Esophagus squamous epithelium (tissue), 5 donors: ENCODE measurements around the gene ICAM4. TPM values are rescaled to one million over a fixed set of nuclear protein-coding genes. Genes with fewer than 3 reads are reported as not detected.
A peak's percentile ranks its signal among the peaks of the same experiment; 100 is the strongest.

Source experiments
- DNase-seq: peaks from one replicate; lab custom pipeline; 2025; lab: John Stamatoyannopoulos, UW
- H3K27ac ChIP-seq, 4 donors: fragments of 200-600 bp; sonication (generic); one replicate each; pipeline ENCODE4 v1.5.1; 2016 to 2019; ENCODE audit warnings: mild to moderate bottlenecking in 1 of 4
- H3K27me3 ChIP-seq, 4 donors: fragments of 200-600 bp; sonication (generic); 1 replicate in 3 of 4; 2 replicates in 1 of 4; pipeline versions ENCODE4 v1.5.1 to v1.6.0; 2017 to 2021; ENCODE audit warnings: antibody characterized with exemption in 1 of 4
- H3K36me3 ChIP-seq, 3 donors: fragments of 200-600 bp; sonication (generic); one replicate each; pipeline ENCODE4 v1.5.1; 2016 to 2019
- H3K4me1 ChIP-seq, 3 donors: fragments of 200-600 bp; sonication (generic); one replicate each; pipeline ENCODE4 v1.5.1; 2017 to 2019
- H3K4me3 ChIP-seq, 4 donors: fragments of 200-600 bp; sonication (generic); 1 replicate in 3 of 4; 2 replicates in 1 of 4; pipeline ENCODE4 v1.5.1; 2016 to 2019; ENCODE audit warnings: mild to moderate bottlenecking in 2 of 4, moderate library complexity in 1 of 4
- H3K9me3 ChIP-seq, 3 donors: fragments of 200-600 bp; sonication (generic); one replicate each; pipeline ENCODE4 v1.5.1; 2016 to 2019
- CTCF ChIP-seq, 6 experiments: fragments of 450-650 bp in 4 of 6; fragments of 200-600 bp in 2 of 6; sonication (generic) in 2 of 6; IDR thresholded peaks; one replicate each; pipeline ENCODE4 v1.5.1; 2016 to 2019; ENCODE audit warnings: antibody characterized with exemption in 6 of 6, mild to moderate bottlenecking in 4 of 6, moderate library complexity in 4 of 6
- POLR2A ChIP-seq, 4 donors: fragments of 450-650 bp; IDR thresholded peaks; one replicate each; pipeline ENCODE4 v1.6.1; 2017; ENCODE audit warnings: antibody characterized with exemption in 4 of 4, mild to moderate bottlenecking in 4 of 4, moderate library complexity in 3 of 4
- WGBS, 2 donors: methylation state at CpG; one replicate each; pipeline ENCODE4 v1.1.5; 2018; 5-methylcytosine and 5-hydroxymethylcytosine counted together
- intact Hi-C: fragments of 100-400 bp; cut with DNase I; formaldehyde crosslinking; loops from one replicate; pipeline ENCODE4 v1.15.0; 2022
- total RNA-seq, 4 donors: library from RNA; depleted of rRNA; stranded (reverse); fragments of >200 nt; gene quantifications; one replicate each; pipeline ENCODE4 v1.1.0, GENCODE V29; 2016
- donor health status: DM: yes; HTN: yes; CAD: no.

Gene ICAM4
- total RNA-seq, 4 donors from 2014 or later: 0.29 to 0.76 TPM; not detected in 2

- peak overlapping the region in 2 of 4 donors; percentile 36 to 52 for H3K27ac ChIP-seq
- H3K9me3 ChIP-seq: no peaks in the 10 kb centered on the region
- no peaks in the 10 kb centered on the region for H3K36me3 ChIP-seq
- peaks cover 64 to 100% (median 68%) of the 10 kb centered on the region in 3 donors for H3K4me1 ChIP-seq
- H3K27me3 ChIP-seq: peaks cover 27 to 100% (median 41%) of the 10 kb centered on the region in 4 donors
- DNase-seq: no peak
- intact Hi-C loops: no loop called here
- 0 to 2% methylated on average over 3 to 11 of the region's 49 CpGs for WGBS, 2 donors
- TF ChIP-seq CTCF (IDR thresholded peaks at IDR 0.05) (no peak), POLR2A (IDR thresholded peaks at IDR 0.05) (no peak)
- H3K4me3 ChIP-seq: peak overlapping the region; percentile 18 to 66 (median 41)
Observed at GRCh38 chr19:10291554-10292205, 4.9 kb downstream of the ICAM4 start.

GRCh38 chr19:10292206-10292788 lies 5.5 kb downstream of the ICAM4 start:
- H3K4me1 ChIP-seq: peaks cover 58 to 95% (median 63%) of the 10 kb centered on the region in 3 donors
- peaks cover 27 to 99% (median 41%) of the 10 kb centered on the region in 4 donors for H3K27me3 ChIP-seq
- H3K36me3 ChIP-seq: no peaks in the 10 kb centered on the region
- peak overlapping the region; percentile 18 to 66 (median 41) for H3K4me3 ChIP-seq
- 5 to 8% methylated on average over 10 to 27 of the region's 45 CpGs for WGBS, 2 donors
- H3K9me3 ChIP-seq: no peaks in the 10 kb centered on the region
- intact Hi-C loops: no loop called here
- no peak for DNase-seq
- TF ChIP-seq CTCF (IDR thresholded peaks at IDR 0.05): no peak
- TF ChIP-seq POLR2A (IDR thresholded peaks at IDR 0.05): no peak
- peak overlapping the region in 1 of 4 donors; percentile 52 for H3K27ac ChIP-seq

GRCh38 chr19:10292789-10293636 lies 6.3 kb downstream of the ICAM4 start:
- Histone ChIP-seq H3K27ac (peak overlapping the region in 1 of 4 donors; percentile 26), H3K36me3 (no peaks in the 10 kb centered on the region), H3K4me3 (peak overlapping the region in 3 of 4 donors; percentile 33 to 66 (median 49)), H3K4me1 (peaks cover 55 to 88% (median 57%) of the 10 kb centered on the region in 3 donors), H3K27me3 (peaks cover 27 to 99% (median 41%) of the 10 kb centered on the region in 4 donors), H3K9me3 (no peaks in the 10 kb centered on the region)
- WGBS, 2 donors: 21 to 57% methylated on average over 17 to 23 of the region's 56 CpGs
- no peak for DNase-seq
- intact Hi-C loops: no loop called here
- TF ChIP-seq CTCF (IDR thresholded peaks at IDR 0.05) (no peak), POLR2A (IDR thresholded peaks at IDR 0.05) (no peak)

- peaks cover 27 to 99% (median 41%) of the 10 kb centered on the region in 4 donors for H3K27me3 ChIP-seq
- intact Hi-C loops: no loop called here
- no peak overlapping the region for H3K27ac ChIP-seq
- peak overlapping the region in 1 of 4 donors; percentile 2 for H3K4me3 ChIP-seq
- TF ChIP-seq CTCF (IDR thresholded peaks at IDR 0.05) (no peak), POLR2A (IDR thresholded peaks at IDR 0.05) (no peak)
- DNase-seq: no peak
- H3K9me3 ChIP-seq: no peaks in the 10 kb centered on the region
- WGBS, 2 donors: 66% methylated on average over 7 of the region's 49 CpGs; no CpG with 5 or more reads in 1 of the 2 donors
- no peaks in the 10 kb centered on the region for H3K36me3 ChIP-seq
- H3K4me1 ChIP-seq: peaks cover 49 to 80% (median 53%) of the 10 kb centered on the region in 3 donors
Observed at GRCh38 chr19:10293637-10294367, 7.0 kb downstream of the ICAM4 start.
